PC-3 (cell line): Measurements from ENCODE around the gene DNAJC11.

Experiments used
- CTCF ChIP-seq: fragments of 300-600 bp; sonication (generic); conservative IDR thresholded peaks from 2 replicates; pipeline ENCODE4 v1.5.1; 2017; ENCODE audit warnings: antibody characterized with exemption, low read depth, mild to moderate bottlenecking, low read length
- EZH2 ChIP-seq: fragments of 300-600 bp; sonication (generic); IDR thresholded peaks from one replicate; pipeline ENCODE4 v1.6.1; 2017; ENCODE audit warnings: antibody characterized with exemption, mild to moderate bottlenecking, low read length; ENCODE audit not compliant: unreplicated experiment
- EZH2phosphoT487 ChIP-seq: fragments of 300-600 bp; sonication (generic); IDR thresholded peaks from 2 replicates; pipeline ENCODE4 v1.6.1; 2018; ENCODE audit warnings: mild to moderate bottlenecking, antibody characterized with exemption, low read length, borderline replicate concordance

- TF ChIP-seq CTCF (no peak), EZH2phosphoT487 (no peak), EZH2 (no peak)
Observed at GRCh38 chr1:6658359-6659060, 43.1 kb downstream of the DNAJC11 start.
